H1 (cell line): ENCODE data around the gene CIT. TPM values are rescaled to one million over a fixed set of nuclear protein-coding genes. Genes with fewer than 3 reads are reported as not detected.
A peak's percentile ranks its signal among the peaks of the same experiment; 100 is the strongest.

Experiments
- CTCF ChIA-PET: fragments of 300-600 bp; sonication (Branson Sonifier 250); formaldehyde crosslinking; loops from one replicate; lab custom pipeline; 2021; ENCODE audit not compliant: partially characterized antibody; lab: Charles Lee
- POLR2A ChIA-PET: fragments of 300-600 bp; sonication (Branson Sonifier 250); formaldehyde crosslinking; loops from one replicate; lab custom pipeline; 2021; ENCODE audit warnings: inconsistent platforms; ENCODE audit not compliant: partially characterized antibody; lab: Charles Lee
- DNase-seq, 2 experiments: peaks; one replicate each; pipeline versions ENCODE4 v3.0.0 to v3.0.0-alpha.2; 2010 to 2022; ENCODE audit warnings: low spot score in 2 of 2, low read depth in 1 of 2, mixed read lengths in 1 of 2
- FAIRE-seq: peaks from 2 replicates; lab custom pipeline; 2011; peaks lifted over from hg19 to GRCh38; lab: Jason Lieb, UNC
- H2AFZ ChIP-seq: 2 replicates; pipeline ENCODE4 v1.8.1; 2012; ENCODE audit warnings: low read length, inconsistent platforms
- H2AK5ac ChIP-seq: 2 replicates; pipeline ENCODE4 v1.6.1; 2013; ENCODE audit warnings: low read depth, low read length
- H2BK120ac ChIP-seq: replicated peaks from 2 replicates; pipeline ENCODE3; 2013; ENCODE audit warnings: low read depth, low read length, inconsistent platforms
- H2BK12ac ChIP-seq: 2 replicates; pipeline ENCODE4 v1.6.1; 2013; ENCODE audit warnings: low read depth, low read length
- H2BK15ac ChIP-seq: 2 replicates; pipeline ENCODE4 v1.6.1; 2013; ENCODE audit warnings: low read length
- H2BK20ac ChIP-seq: 2 replicates; pipeline ENCODE4 v1.6.1; 2013; ENCODE audit warnings: low read length
- H2BK5ac ChIP-seq: 2 replicates; pipeline ENCODE4 v1.6.1; 2013; ENCODE audit warnings: low read depth, low read length
- H3K14ac ChIP-seq: 2 replicates; pipeline ENCODE4 v1.6.1; 2013; ENCODE audit warnings: inconsistent platforms; ENCODE audit not compliant: insufficient read length
- H3K18ac ChIP-seq: 2 replicates; pipeline ENCODE4 v1.6.1; 2013; ENCODE audit warnings: low read length; ENCODE audit errors: extremely low read depth
- H3K23ac ChIP-seq: 2 replicates; pipeline ENCODE4 v1.6.1; 2013; ENCODE audit warnings: inconsistent platforms; ENCODE audit not compliant: insufficient read length
- H3K23me2 ChIP-seq: 2 replicates; pipeline ENCODE4 v1.6.1; 2013; ENCODE audit warnings: low read depth, low read length
- H3K27ac ChIP-seq: 2 replicates; pipeline ENCODE4 v1.6.1; 2011; ENCODE audit warnings: low read depth, low read length, inconsistent platforms
- H3K27me3 ChIP-seq, 4 experiments: replicated peaks in 1 of 4; 1 replicate in 1 of 4; 2 replicates in 3 of 4; pipeline versions ENCODE4 v1.6.1 to v1.8.1; 2011 to 2013; ENCODE audit warnings: low read length in 3 of 4, mild to moderate bottlenecking in 3 of 4, inconsistent platforms in 2 of 4, mixed read lengths in 2 of 4, moderate library complexity in 1 of 4; ENCODE audit not compliant: control insufficient read depth in 3 of 4, insufficient read depth in 3 of 4; ENCODE audit errors: extremely low read depth in 1 of 4
- H3K36me3 ChIP-seq, 4 experiments: 2 replicates each; pipeline versions ENCODE4 v1.6.1 to v1.8.1; 2011 to 2013; ENCODE audit warnings: mild to moderate bottlenecking in 4 of 4, low read length in 3 of 4, moderate library complexity in 2 of 4, control low read depth in 1 of 4, inconsistent platforms in 1 of 4; ENCODE audit not compliant: insufficient read depth in 4 of 4, control insufficient read depth in 2 of 4
- H3K4ac ChIP-seq: replicated peaks from 2 replicates; pipeline ENCODE3; 2013; ENCODE audit warnings: low read length, low read depth, mixed read lengths, inconsistent platforms; ENCODE audit not compliant: insufficient read length
- H3K4me1 ChIP-seq, 4 experiments: replicated peaks in 1 of 4; 1 replicate in 1 of 4; 2 replicates in 3 of 4; pipeline versions ENCODE4 v1.6.1 to v1.8.1; 2011 to 2013; ENCODE audit warnings: low read length in 3 of 4, inconsistent platforms in 2 of 4, mixed read lengths in 1 of 4; ENCODE audit not compliant: insufficient read depth in 4 of 4, control insufficient read depth in 3 of 4
- H3K4me2 ChIP-seq, 2 experiments: 2 replicates each; pipeline versions ENCODE4 v1.6.1 to v1.8.1; 2011 to 2013; ENCODE audit warnings: low read depth in 2 of 2, low read length in 2 of 2, control low read depth in 1 of 2, inconsistent platforms in 1 of 2, mild to moderate bottlenecking in 1 of 2; ENCODE audit not compliant: insufficient read depth in 1 of 2
- H3K4me3 ChIP-seq, 4 experiments: fragments of 200-600, 300-600 bp in 1 of 4; sonication (generic), shearing (Covaris generic), sonication (Bioruptor Twin) in 1 of 4; 2 replicates each; pipeline versions ENCODE4 v1.5.1 to v1.8.1; 2011 to 2016; ENCODE audit warnings: low read length in 4 of 4, low read depth in 3 of 4, control low read depth in 2 of 4, inconsistent platforms in 2 of 4, mild to moderate bottlenecking in 2 of 4, mixed read lengths in 1 of 4, moderate library complexity in 1 of 4; ENCODE audit not compliant: insufficient read depth in 2 of 4; ENCODE audit errors: extremely low read depth in 1 of 4
- H3K56ac ChIP-seq: replicated peaks from 2 replicates; pipeline ENCODE3; 2013; ENCODE audit warnings: low read depth, mild to moderate bottlenecking, mixed read lengths, low read length, inconsistent platforms; ENCODE audit not compliant: insufficient read length
- H3K79me1 ChIP-seq: 2 replicates; pipeline ENCODE4 v1.6.1; 2013; ENCODE audit warnings: low read depth, low read length, control low read depth
- H3K79me2 ChIP-seq, 2 experiments: 2 replicates each; pipeline versions ENCODE4 v1.6.1 to v1.8.1; 2012 to 2013; ENCODE audit warnings: low read length in 2 of 2, mild to moderate bottlenecking in 2 of 2, inconsistent platforms in 1 of 2; ENCODE audit not compliant: insufficient read depth in 2 of 2, control insufficient read depth in 1 of 2
- H3K9ac ChIP-seq, 4 experiments: replicated peaks in 1 of 4; 1 replicate in 1 of 4; 2 replicates in 3 of 4; pipeline versions ENCODE4 v1.6.1 to v1.8.1; 2011 to 2013; ENCODE audit warnings: low read depth in 3 of 4, low read length in 3 of 4, control low read depth in 2 of 4, mild to moderate bottlenecking in 2 of 4, moderate library complexity in 2 of 4, inconsistent platforms in 1 of 4; ENCODE audit errors: extremely low read depth in 1 of 4
- H3K9me3 ChIP-seq, 2 experiments: 2 replicates each; pipeline versions ENCODE4 v1.6.1 to v1.8.1; 2012 to 2013; ENCODE audit warnings: mild to moderate bottlenecking in 2 of 2, moderate library complexity in 2 of 2, control low read depth in 1 of 2, inconsistent platforms in 1 of 2, low read depth in 1 of 2, low read length in 1 of 2, mixed read lengths in 1 of 2; ENCODE audit not compliant: insufficient read depth in 2 of 2
- H4K20me1 ChIP-seq, 2 experiments: replicated peaks in 1 of 2; 2 replicates each; pipeline versions ENCODE3 to v1.8.1; 2011 to 2013; ENCODE audit warnings: inconsistent platforms in 2 of 2, low read length in 2 of 2, mild to moderate bottlenecking in 1 of 2; ENCODE audit not compliant: insufficient read depth in 2 of 2, control insufficient read depth in 1 of 2
- H4K5ac ChIP-seq: 2 replicates; pipeline ENCODE4 v1.6.1; 2013; ENCODE audit warnings: low read length, low read depth, mixed read lengths, inconsistent platforms; ENCODE audit not compliant: insufficient read length
- H4K8ac ChIP-seq: 2 replicates; pipeline ENCODE4 v1.8.0; 2013; ENCODE audit warnings: mild to moderate bottlenecking, moderate library complexity, low read length, inconsistent platforms; ENCODE audit not compliant: insufficient read depth; ENCODE audit errors: extremely low read depth
- H4K91ac ChIP-seq: replicated peaks from 2 replicates; pipeline ENCODE3; 2013; ENCODE audit warnings: low read length, mixed read lengths, inconsistent platforms; ENCODE audit not compliant: insufficient read length
- BCL11A ChIP-seq, 2 experiments: IDR thresholded peaks; one replicate each; pipeline ENCODE4 v1.6.1; 2011; ENCODE audit warnings: low read depth in 2 of 2, low read length in 2 of 2, mild to moderate bottlenecking in 2 of 2
- CTCF ChIP-seq, 3 experiments: IDR thresholded peaks; 1 replicate in 2 of 3; 2 replicates in 1 of 3; pipeline versions ENCODE4 v1.5.1 to v1.6.1; 2011; ENCODE audit warnings: low read length in 3 of 3, mild to moderate bottlenecking in 3 of 3, inconsistent platforms in 2 of 3, low read depth in 1 of 3, moderate library complexity in 1 of 3; ENCODE audit not compliant: insufficient read depth in 1 of 3; ENCODE audit errors: control extremely low read depth in 1 of 3
- FOSL1 ChIP-seq: IDR thresholded peaks from 2 replicates; pipeline ENCODE4 v1.6.1; 2011; ENCODE audit warnings: mild to moderate bottlenecking, low read depth, low read length, moderate library complexity; ENCODE audit not compliant: insufficient read depth
- JUND ChIP-seq: IDR thresholded peaks from 2 replicates; pipeline ENCODE4 v1.6.1; 2011; ENCODE audit warnings: mild to moderate bottlenecking, improper control_type of control experiment, low read length
- RAD21 ChIP-seq, 2 experiments: IDR thresholded peaks in 1 of 2; conservative IDR thresholded peaks in 1 of 2; 2 replicates each; pipeline ENCODE4 v1.6.1; 2011; ENCODE audit warnings: low read depth in 2 of 2, low read length in 2 of 2, improper control_type of control experiment in 1 of 2, inconsistent platforms in 1 of 2, mild to moderate bottlenecking in 1 of 2, moderate library complexity in 1 of 2
- WGBS, 2 experiments: shearing (Covaris generic) in 1 of 2; methylation state at CpG; one replicate each; pipeline versions ENCODE4 v1.1.6 to v1.1.7; 2013 to 2015; ENCODE audit warnings: low lambda C conversion rate in 2 of 2, mixed read lengths in 2 of 2, inconsistent platforms in 1 of 2, low coverage in 1 of 2, missing lambda C conversion rate in 1 of 2; ENCODE audit not compliant: insufficient replicate concordance in 2 of 2, insufficient coverage in 1 of 2, insufficient read length in 1 of 2; ENCODE audit errors: extremely low coverage in 1 of 2, missing lambda C conversion rate in 1 of 2; 5-methylcytosine and 5-hydroxymethylcytosine counted together
- polyA plus RNA-seq, 7 experiments: library from polyadenylated mRNA; depleted of rRNA in 3 of 7; stranded (reverse) in 5 of 7; unstranded in 2 of 7; fragments of >200 nt in 5 of 7; fragments of 200-250 nt in 2 of 7; gene quantifications; 1 replicate in 5 of 7; 2 replicates in 1 of 7; 4 replicates in 1 of 7; pipeline versions ENCODE4 v1.2.1 to v1.2.3, GENCODE V29; 2011 to 2013; ENCODE audit warnings: missing spikeins in 2 of 7, mixed read lengths in 2 of 7
- total RNA-seq: library from RNA; stranded (reverse); fragmentation: NEBNext Ultra II Directional; extraction: Animal tissue kit (Norgen Biotek cat#: 25700); gene quantifications from 2 replicates; pipeline ENCODE4 v1.2.1, GENCODE V29; 2021

CIT gene
- total and polyA plus RNA-seq, 2 of the 8 experiments (the other 6 are each of a cell fraction or from before 2014, with no cell fraction given) = 17.1 to 60.9 TPM

- Histone ChIP-seq H3K4me2 (no peak overlapping the region), H3K18ac (no peak overlapping the region), H3K4ac (no peak overlapping the region), H3K56ac (no peak overlapping the region), H4K8ac (no peak overlapping the region), H3K14ac (no peak overlapping the region), H2AFZ (no peak overlapping the region), H2BK5ac (no peak overlapping the region), H3K23me2 (no peaks in the 10 kb centered on the region), H2BK15ac (no peak overlapping the region), H3K79me2 (no peaks in the 10 kb centered on the region), H3K4me1 (no peaks in the 10 kb centered on the region; a peak in 1 of 7 replicates), H2BK12ac (no peak overlapping the region), H4K5ac (no peak overlapping the region), H3K27me3 (no peaks in the 10 kb centered on the region), H4K91ac (no peak overlapping the region), H4K20me1 (peaks cover 2% of the 10 kb centered on the region in 2 experiments), H3K9me3 (no peaks in the 10 kb centered on the region; a peak in 1 of 4 replicates), H3K27ac (no peak overlapping the region), H3K23ac (no peak overlapping the region), H2BK120ac (no peak overlapping the region), H3K4me3 (no peak overlapping the region), H3K36me3 (peaks cover 2 to 24% (median 19%) of the 10 kb centered on the region in 4 experiments), H2AK5ac (no peak overlapping the region), H3K79me1 (no peaks in the 10 kb centered on the region), H2BK20ac (no peak overlapping the region), H3K9ac (no peak overlapping the region)
- CTCF ChIA-PET = interaction anchor here (0.9 to 2.0 kb wide), 15 partner anchors 9 to 389 kb away, joined by 3 to 10 read pairs (median 3); partner anchors contain the start of gene PRKAB1
- DNase-seq (peak in 1 of 2 experiments; percentile 47), FAIRE-seq (peak; percentile 62)
- TF ChIP-seq CTCF (IDR thresholded peaks at IDR 0.05; ENCODE audit: control extremely low read depth in 1 of 3, insufficient read depth in 1 of 3, low read depth in 1 of 3, low read length in 3 of 3) (peak; percentile 40 to 82 (median 63)), FOSL1 (no peak), RAD21 (IDR thresholded peaks at IDR 0.05 in 1 of 2, conservative IDR thresholded peaks at IDR 0.05 in 1 of 2; ENCODE audit: low read depth in 2 of 2, low read length in 2 of 2) (peak; percentile 32 to 47), JUND (no peak), BCL11A (IDR thresholded peaks at IDR 0.05; ENCODE audit: low read depth in 2 of 2, low read length in 2 of 2) (no peak)
- 77% methylated on average over 4 of the region's 4 CpGs; no CpG with 5 or more reads in 1 of the 2 experiments for WGBS, 2 experiments
- POLR2A ChIA-PET = interaction anchor here (1.2 to 1.4 kb wide), 2 partner anchors 11 to 12 kb away, joined by 3 read pairs; no protein-coding TSS in a partner anchor
Measured at GRCh38 chr12:119695034-119695433, 182.1 kb downstream of the CIT start.
